H9 (cell line): ENCODE data around the gene BACH2. TPM values are rescaled to one million over a fixed set of nuclear protein-coding genes. Genes with fewer than 3 reads are reported as not detected.

Experiments
- DNase-seq: peaks from one replicate; pipeline ENCODE4 v3.0.0-alpha.2; 2017
- H2AFZ ChIP-seq: one replicate; pipeline ENCODE4 v1.6.1; 2013; ENCODE audit warnings: mild to moderate bottlenecking, low read length, control low read depth, moderate library complexity
- H2AK5ac ChIP-seq: 2 replicates; pipeline ENCODE4 v1.6.1; 2013; ENCODE audit warnings: low read length, control low read depth, mixed read lengths; ENCODE audit not compliant: insufficient read length
- H2BK120ac ChIP-seq: one replicate; pipeline ENCODE4 v1.6.1; 2013; ENCODE audit warnings: low read depth, mild to moderate bottlenecking, low read length, control low read depth, inconsistent platforms; ENCODE audit not compliant: poor library complexity, severe bottlenecking
- H2BK12ac ChIP-seq: 2 replicates; pipeline ENCODE4 v1.6.1; 2013; ENCODE audit warnings: low read length, control low read depth, mixed read lengths, low read depth; ENCODE audit not compliant: insufficient read length
- H2BK15ac ChIP-seq: 2 replicates; pipeline ENCODE4 v1.6.1; 2013; ENCODE audit warnings: low read depth, low read length, control low read depth
- H2BK20ac ChIP-seq: one replicate; pipeline ENCODE4 v1.6.1; 2013; ENCODE audit warnings: low read depth, mild to moderate bottlenecking, low read length, control low read depth, inconsistent platforms; ENCODE audit not compliant: poor library complexity, severe bottlenecking
- H2BK5ac ChIP-seq: 2 replicates; pipeline ENCODE4 v1.6.1; 2013; ENCODE audit warnings: low read length, control low read depth, mixed read lengths; ENCODE audit not compliant: insufficient read length
- H3K14ac ChIP-seq: 2 replicates; pipeline ENCODE4 v1.6.1; 2013; ENCODE audit warnings: low read length, control low read depth; ENCODE audit not compliant: insufficient read depth
- H3K18ac ChIP-seq: 2 replicates; pipeline ENCODE4 v1.6.1; 2013; ENCODE audit warnings: low read depth, mild to moderate bottlenecking, mixed read lengths, low read length, control low read depth; ENCODE audit not compliant: insufficient read length
- H3K23ac ChIP-seq: 2 replicates; pipeline ENCODE4 v1.6.1; 2013; ENCODE audit warnings: low read length, control low read depth, mixed read lengths, low read depth; ENCODE audit not compliant: insufficient read length
- H3K23me2 ChIP-seq: 2 replicates; pipeline ENCODE4 v1.6.1; 2013; ENCODE audit warnings: low read depth, mild to moderate bottlenecking, mixed read lengths, low read length, control low read depth; ENCODE audit not compliant: insufficient read length, poor library complexity, severe bottlenecking
- H3K27ac ChIP-seq: 2 replicates; pipeline ENCODE4 v1.5.1; 2013; ENCODE audit warnings: low read length, control low read depth, mixed read lengths, low read depth; ENCODE audit not compliant: insufficient read length
- H3K27me3 ChIP-seq: 2 replicates; pipeline ENCODE4 v1.6.1; 2013; ENCODE audit warnings: low read length, control low read depth, inconsistent platforms; ENCODE audit not compliant: insufficient read depth
- H3K4ac ChIP-seq: 2 replicates; pipeline ENCODE4 v1.6.1; 2013; ENCODE audit warnings: low read depth, mild to moderate bottlenecking, control low read depth, inconsistent platforms, low read length, moderate library complexity
- H3K4me1 ChIP-seq: 2 replicates; pipeline ENCODE4 v1.6.1; 2013; ENCODE audit warnings: low read length, control low read depth, inconsistent platforms; ENCODE audit not compliant: insufficient read depth
- H3K4me2 ChIP-seq: 2 replicates; pipeline ENCODE4 v1.6.1; 2013; ENCODE audit warnings: low read length, control low read depth, mixed read lengths; ENCODE audit not compliant: insufficient read length, insufficient read depth
- H3K56ac ChIP-seq: 2 replicates; pipeline ENCODE4 v1.6.1; 2013; ENCODE audit warnings: low read depth, mild to moderate bottlenecking, mixed read lengths, low read length, control low read depth; ENCODE audit not compliant: insufficient read length
- H3K79me1 ChIP-seq: 2 replicates; pipeline ENCODE4 v1.6.1; 2013; ENCODE audit warnings: low read depth, mild to moderate bottlenecking, moderate library complexity, low read length, control low read depth, inconsistent platforms; ENCODE audit not compliant: insufficient read depth, poor library complexity, severe bottlenecking
- H3K79me2 ChIP-seq: 2 replicates; pipeline ENCODE4 v1.6.1; 2013; ENCODE audit warnings: low read length, control low read depth, inconsistent platforms; ENCODE audit not compliant: insufficient read depth
- H3K9ac ChIP-seq: 2 replicates; pipeline ENCODE4 v1.6.1; 2013; ENCODE audit warnings: low read length, control low read depth, mixed read lengths; ENCODE audit not compliant: insufficient read length; ENCODE audit errors: extremely low read depth
- H3K9me3 ChIP-seq: one replicate; pipeline ENCODE4 v1.6.1; 2013; ENCODE audit warnings: low read depth, low read length, inconsistent platforms; ENCODE audit not compliant: control insufficient read depth
- H3T11ph ChIP-seq: one replicate; pipeline ENCODE4 v1.6.1; 2013; ENCODE audit warnings: mild to moderate bottlenecking, low read length, control low read depth, inconsistent platforms
- H4K20me1 ChIP-seq: one replicate; pipeline ENCODE4 v1.6.1; 2013; ENCODE audit not compliant: control insufficient read depth, insufficient read length, insufficient read depth
- H4K5ac ChIP-seq: 2 replicates; pipeline ENCODE4 v1.6.1; 2013; ENCODE audit warnings: low read depth, mild to moderate bottlenecking, mixed read lengths, low read length, control low read depth; ENCODE audit not compliant: insufficient read length
- H4K8ac ChIP-seq: replicated peaks from 2 replicates; pipeline ENCODE4 v1.6.1; 2013; ENCODE audit warnings: low read length, control low read depth, mixed read lengths, low read depth; ENCODE audit not compliant: insufficient read length
- H4K91ac ChIP-seq: 2 replicates; pipeline ENCODE4 v1.6.1; 2013; ENCODE audit warnings: low read depth, mild to moderate bottlenecking, moderate library complexity, mixed read lengths, low read length, control low read depth; ENCODE audit not compliant: insufficient read length
- H3K27ac Mint-ChIP-seq, 3 experiments: 2 replicates in 2 of 3; 3 replicates in 1 of 3; pipeline ENCODE4 v1.8.0; 2020 to 2021; ENCODE audit warnings: mixed read lengths in 3 of 3, mild to moderate bottlenecking in 1 of 3, moderate library complexity in 1 of 3
- H3K27me3 Mint-ChIP-seq: 2 replicates; pipeline ENCODE4 v1.8.0; 2021; ENCODE audit warnings: low read depth, mild to moderate bottlenecking, moderate library complexity, mixed read lengths
- H3K36me3 Mint-ChIP-seq, 3 experiments: 2 replicates in 2 of 3; 3 replicates in 1 of 3; pipeline ENCODE4 v1.8.0; 2020 to 2021; ENCODE audit warnings: low read depth in 3 of 3, mixed read lengths in 3 of 3; ENCODE audit not compliant: insufficient read depth in 1 of 3
- H3K4me1 Mint-ChIP-seq, 2 experiments: 2 replicates each; pipeline ENCODE4 v1.8.0; 2020; ENCODE audit warnings: mixed read lengths in 2 of 2
- H3K4me3 Mint-ChIP-seq, 2 experiments: 2 replicates in 1 of 2; 3 replicates in 1 of 2; pipeline ENCODE4 v1.8.0; 2020 to 2021; ENCODE audit warnings: mild to moderate bottlenecking in 2 of 2, mixed read lengths in 2 of 2, moderate library complexity in 1 of 2
- H3K9me3 Mint-ChIP-seq, 2 experiments: 2 replicates in 1 of 2; 3 replicates in 1 of 2; pipeline ENCODE4 v1.8.0; 2020; ENCODE audit warnings: mild to moderate bottlenecking in 2 of 2, mixed read lengths in 2 of 2, moderate library complexity in 1 of 2
- CTCF ChIP-seq: fragments of 200-600 bp; sonication (generic); conservative IDR thresholded peaks from 3 replicates; pipeline ENCODE4 v1.8.0; 2021; ENCODE audit warnings: antibody characterized with exemption, mild to moderate bottlenecking
- WGBS: extraction: QIAGEN DNeasy Blood & Tissue Kit; methylation state at CpG from one replicate; pipeline ENCODE4 v1.1.7; 2013; ENCODE audit warnings: missing lambda C conversion rate, low lambda C conversion rate, mixed read lengths; ENCODE audit not compliant: insufficient read length; ENCODE audit errors: extremely low coverage; 5-methylcytosine and 5-hydroxymethylcytosine counted together
- total RNA-seq: library from RNA; stranded (reverse); gene quantifications from 2 replicates; pipeline ENCODE4 v1.2.1, GENCODE V29; 2021

BACH2 gene
- total RNA-seq, 1 experiment from 2014 or later: 2.0 TPM

GRCh38 chr6:89939144-89939543 lies 357.5 kb downstream of the BACH2 start:
- Histone ChIP-seq H4K20me1 (no peaks in the 10 kb centered on the region), H2BK5ac (no peak overlapping the region), H4K5ac (no peak overlapping the region), H2BK120ac (no peak overlapping the region), H3K18ac (no peak overlapping the region), H3K79me2 (no peaks in the 10 kb centered on the region), H3K23me2 (no peaks in the 10 kb centered on the region), H2AK5ac (no peak overlapping the region), H3K4me2 (no peak overlapping the region), H2BK15ac (no peak overlapping the region), H4K91ac (no peak overlapping the region), H3K79me1 (no peaks in the 10 kb centered on the region), H3K4ac (no peak overlapping the region), H3T11ph (no peak overlapping the region), H3K27ac (no peak overlapping the region), H3K56ac (no peak overlapping the region), H3K23ac (no peak overlapping the region), H4K8ac (no peak overlapping the region), H2BK20ac (no peak overlapping the region), H3K9me3 (no peaks in the 10 kb centered on the region), H3K27me3 (no peaks in the 10 kb centered on the region), H3K4me1 (no peaks in the 10 kb centered on the region), H3K9ac (no peak overlapping the region), H2AFZ (no peak overlapping the region), H2BK12ac (no peak overlapping the region), H3K14ac (no peak overlapping the region)
- H3K27me3 Mint-ChIP-seq: no peaks in the 10 kb centered on the region
- no peak for TF ChIP-seq CTCF
- no peak overlapping the region for H3K27ac Mint-ChIP-seq
- H3K36me3 Mint-ChIP-seq: no peaks in the 10 kb centered on the region
- no CpG with 5 or more reads among the region's 2 CpGs for WGBS
- peaks cover 4 to 9% of the 10 kb centered on the region in 2 experiments for H3K4me1 Mint-ChIP-seq
- H3K4me3 Mint-ChIP-seq: no peak overlapping the region
- DNase-seq: no peak
- H3K9me3 Mint-ChIP-seq: no peaks in the 10 kb centered on the region; a peak in 1 of 5 replicates
